Measurements from ENCODE around the gene PPP2R5D.

PPP2R5D gene

DNA sequence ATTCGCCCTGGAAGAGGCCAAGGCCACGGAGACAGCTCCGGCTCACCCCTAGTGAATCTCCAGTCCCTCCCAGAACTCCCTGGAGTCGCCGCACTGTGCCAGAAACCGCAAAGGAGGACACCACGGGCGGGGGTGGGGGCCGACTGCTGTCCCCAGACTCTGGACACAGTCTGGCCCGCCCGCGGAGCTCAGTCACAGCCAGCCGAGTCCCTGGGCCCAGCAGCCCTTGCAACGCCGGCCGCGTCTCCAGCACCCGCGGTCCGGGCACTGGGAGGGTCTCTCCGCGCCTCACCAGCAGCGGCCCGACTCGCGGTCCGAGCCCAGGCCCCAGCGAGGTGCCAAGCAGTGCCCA, 5.9 kb upstream of the PPP2R5D start:
- Histone ChIP-seq H3K36me3 (ENCODE audit: low read depth) (no peaks in the 10 kb centered on the region; the same call in 1 of the 2 replicates), H3K9me3 (ENCODE audit: severe bottlenecking) (no peaks in the 10 kb centered on the region), H3K4me3 (ENCODE audit: severe bottlenecking) (peak overlapping the region; percentile 84), H3K27me3 (ENCODE audit: insufficient read depth, poor library complexity, severe bottlenecking) (no peaks in the 10 kb centered on the region), H3K4me1 (ENCODE audit: insufficient read depth, poor library complexity, severe bottlenecking) (peaks cover 2% of the 10 kb centered on the region), H3K27ac (ENCODE audit: poor library complexity, severe bottlenecking) (peak overlapping the region; percentile 69)
- DNase-seq (ENCODE audit: low spot score), result no peak
- TF ChIP-seq, protein P1, sequence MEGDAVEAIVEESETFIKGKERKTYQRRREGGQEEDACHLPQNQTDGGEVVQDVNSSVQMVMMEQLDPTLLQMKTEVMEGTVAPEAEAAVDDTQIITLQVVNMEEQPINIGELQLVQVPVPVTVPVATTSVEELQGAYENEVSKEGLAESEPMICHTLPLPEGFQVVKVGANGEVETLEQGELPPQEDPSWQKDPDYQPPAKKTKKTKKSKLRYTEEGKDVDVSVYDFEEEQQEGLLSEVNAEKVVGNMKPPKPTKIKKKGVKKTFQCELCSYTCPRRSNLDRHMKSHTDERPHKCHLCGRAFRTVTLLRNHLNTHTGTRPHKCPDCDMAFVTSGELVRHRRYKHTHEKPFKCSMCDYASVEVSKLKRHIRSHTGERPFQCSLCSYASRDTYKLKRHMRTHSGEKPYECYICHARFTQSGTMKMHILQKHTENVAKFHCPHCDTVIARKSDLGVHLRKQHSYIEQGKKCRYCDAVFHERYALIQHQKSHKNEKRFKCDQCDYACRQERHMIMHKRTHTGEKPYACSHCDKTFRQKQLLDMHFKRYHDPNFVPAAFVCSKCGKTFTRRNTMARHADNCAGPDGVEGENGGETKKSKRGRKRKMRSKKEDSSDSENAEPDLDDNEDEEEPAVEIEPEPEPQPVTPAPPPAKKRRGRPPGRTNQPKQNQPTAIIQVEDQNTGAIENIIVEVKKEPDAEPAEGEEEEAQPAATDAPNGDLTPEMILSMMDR (IDR thresholded peaks at IDR 0.05; ENCODE audit: poor library complexity, severe bottlenecking), result no peak
- no peak; the same call in 2 of the 3 replicates for ATAC-seq (ENCODE audit: low read depth)

DNA sequence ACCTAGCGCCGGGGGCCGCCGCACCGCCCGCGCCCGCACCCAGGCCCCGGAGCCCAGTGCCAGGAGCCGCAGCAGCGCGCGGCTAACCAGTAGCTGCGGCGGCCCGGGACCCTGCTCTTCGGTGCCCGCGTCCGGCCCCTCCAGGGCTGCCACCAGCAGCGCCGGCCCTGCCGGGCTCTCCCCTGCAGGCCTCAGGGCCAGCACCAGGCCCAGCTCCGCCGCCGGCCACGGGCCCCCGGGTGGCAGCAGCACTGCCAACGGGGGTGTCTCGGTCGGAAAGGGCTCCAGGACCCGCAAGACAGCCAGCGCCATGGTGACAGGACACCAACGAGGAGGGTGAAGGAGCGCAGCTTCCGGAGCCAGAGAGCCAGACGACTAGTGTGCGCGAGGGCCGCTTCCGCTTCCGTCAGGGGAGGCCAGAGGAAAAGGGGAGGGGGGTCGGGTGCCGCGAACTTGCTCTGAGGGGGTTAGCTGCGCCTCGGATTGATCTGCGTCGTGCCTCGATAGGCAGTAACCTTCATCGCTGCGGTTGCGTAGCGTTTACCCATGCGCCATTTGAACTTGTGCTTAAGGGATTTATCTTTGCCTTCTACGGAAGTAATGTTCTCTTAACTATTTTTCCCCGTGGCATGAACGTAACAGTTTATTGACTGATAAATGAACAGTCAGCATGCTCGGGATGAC, 5.4 kb upstream of the PPP2R5D start, which contains the start of gene PEX6:
Gene PEX6, minus strand, starts transcription at position 343 of the 684 bp plus-strand sequence. Its CDS starts 31 bp downstream, at position 312.
- Histone ChIP-seq H3K4me1 (ENCODE audit: insufficient read depth, poor library complexity, severe bottlenecking) (peaks cover 2% of the 10 kb centered on the region), H3K9me3 (ENCODE audit: severe bottlenecking) (no peaks in the 10 kb centered on the region), H3K4me3 (ENCODE audit: severe bottlenecking) (peak within 1 kb of the TSS; percentile 84), H3K27me3 (ENCODE audit: insufficient read depth, poor library complexity, severe bottlenecking) (no peaks in the 10 kb centered on the region), H3K36me3 (ENCODE audit: low read depth) (no peaks in the 10 kb centered on the region; the same call in 1 of the 2 replicates), H3K27ac (ENCODE audit: poor library complexity, severe bottlenecking) (peak within 1 kb of the TSS; percentile 69)
- peak; percentile 85 for DNase-seq (ENCODE audit: low spot score)
- ATAC-seq (ENCODE audit: low read depth), result peak; percentile 80
- TF ChIP-seq, protein P1 (IDR thresholded peaks at IDR 0.05; ENCODE audit: poor library complexity, severe bottlenecking), result no peak

- no peak for DNase-seq (ENCODE audit: low spot score)
- peak overlapping the region; percentile 69 for H3K27ac ChIP-seq (ENCODE audit: poor library complexity, severe bottlenecking)
- no peaks in the 10 kb centered on the region for H3K27me3 ChIP-seq (ENCODE audit: insufficient read depth, poor library complexity, severe bottlenecking)
- TF ChIP-seq, protein P1 (IDR thresholded peaks at IDR 0.05; ENCODE audit: poor library complexity, severe bottlenecking), result no peak
- H3K4me3 ChIP-seq (ENCODE audit: severe bottlenecking), result peak overlapping the region; percentile 84
- H3K4me1 ChIP-seq (ENCODE audit: insufficient read depth, poor library complexity, severe bottlenecking), result peaks cover 2% of the 10 kb centered on the region
- no peaks in the 10 kb centered on the region; the same call in 1 of the 2 replicates for H3K36me3 ChIP-seq (ENCODE audit: low read depth)
- ATAC-seq (ENCODE audit: low read depth), result peak; percentile 32
- H3K9me3 ChIP-seq (ENCODE audit: severe bottlenecking), result no peaks in the 10 kb centered on the region
Observed at GRCh38 chr6:42979523-42980177, 4.7 kb upstream of the PPP2R5D start.

GRCh38 chr6:42981836-42982235, 2.5 kb upstream of the PPP2R5D start:
- H3K4me1 ChIP-seq (ENCODE audit: insufficient read depth, poor library complexity, severe bottlenecking), result peaks cover 7% of the 10 kb centered on the region
- no peak overlapping the region for H3K27ac ChIP-seq (ENCODE audit: poor library complexity, severe bottlenecking)
- H3K4me3 ChIP-seq (ENCODE audit: severe bottlenecking), result no peak overlapping the region
- H3K27me3 ChIP-seq (ENCODE audit: insufficient read depth, poor library complexity, severe bottlenecking), result no peaks in the 10 kb centered on the region
- no peaks in the 10 kb centered on the region; the same call in 1 of the 2 replicates for H3K36me3 ChIP-seq (ENCODE audit: low read depth)
- no peaks in the 10 kb centered on the region for H3K9me3 ChIP-seq (ENCODE audit: severe bottlenecking)
- TF ChIP-seq, protein P1 (IDR thresholded peaks at IDR 0.05; ENCODE audit: poor library complexity, severe bottlenecking), result no peak
- ATAC-seq (ENCODE audit: low read depth), result no peak
- no peak for DNase-seq (ENCODE audit: low spot score)
